Articular chondrocyte of knee joint (primary cell): ENCODE measurements around the gene NLRP6. TPM values are rescaled to one million over a fixed set of nuclear protein-coding genes. Genes with fewer than 3 reads are reported as not detected.

Experiments
- small RNA-seq: library from RNA; depleted of rRNA; stranded (forward); fragments of <200 nt; gene quantifications from one replicate; pipeline ENCODE3, GENCODE V24; 2012
- total RNA-seq: library from RNA; depleted of rRNA; stranded (reverse); fragments of >200 nt; gene quantifications from 2 replicates; pipeline ENCODE4 v1.2.3, GENCODE V29; 2012

NLRP6 gene
- total RNA-seq: not detected in 2 replicates

GRCh38 chr11:278001-278951 is at the start of gene NLRP6:
NLRP6 (plus strand) TSS chr11:278407; CDS start chr11:278570, 163 bp downstream.

GRCh38 chr11:235997-236773 is 42.0 kb upstream of the NLRP6 start, which contains the start of gene SIRT3:
SIRT3 (minus strand) TSS chr11:236342; CDS start chr11:236328, 14 bp downstream.

GRCh38 chr11:236774-237767 is 41.1 kb upstream of the NLRP6 start, which contains the start of gene PSMD13:
PSMD13 (plus strand) TSS chr11:236976; CDS start chr11:237050, 74 bp downstream.

GRCh38 chr11:288478-289397 is 10.5 kb downstream of the NLRP6 start, which contains the start of gene PGGHG:
PGGHG (plus strand) TSS chr11:289126; CDS start chr11:289817, 691 bp downstream.

GRCh38 chr11:299081-299891 is 21.1 kb downstream of the NLRP6 start, which contains the start of gene IFITM5:
IFITM5 (minus strand) TSS chr11:299526; CDS start chr11:299490, 36 bp downstream.

GRCh38 chr11:307766-308708 is 29.8 kb downstream of the NLRP6 start, which contains the start of gene IFITM2:
IFITM2 (plus strand) TSS chr11:307816; CDS start chr11:308193, 377 bp downstream.

GRCh38 chr11:313787-314553 is 35.8 kb downstream of the NLRP6 start, which contains the start of gene IFITM1:
IFITM1 (plus strand) TSS chr11:314040; CDS start chr11:314171, 131 bp downstream.

Small RNA genes lying within 50 kb of the gene (small RNA-seq; reads per million reads assigned to genes)
- not detected for gene AC136475.6

Other genes with a start within 250 kb of the NLRP6 start
- gene SCGB1C1, start 85.3 kb upstream of the NLRP6 start, total RNA-seq: not detected in 2 replicates
- gene BET1L, start 71.0 kb upstream of the NLRP6 start, total RNA-seq: 22.0 and 23.9 TPM in 2 replicates
- 103 and 136 TPM in 2 replicates for gene RIC8A, start 70.7 kb upstream of the NLRP6 start, total RNA-seq
- gene SIRT3, start 42.1 kb upstream of the NLRP6 start, total RNA-seq: 9.3 and 10.9 TPM in 2 replicates
- 97.3 and 112 TPM in 2 replicates for gene PSMD13, start 41.4 kb upstream of the NLRP6 start, total RNA-seq
- 7.0 and 11.0 TPM in 2 replicates for gene PGGHG, start 10.7 kb downstream of the NLRP6 start, total RNA-seq
- not detected in 2 replicates for gene IFITM5, start 21.1 kb downstream of the NLRP6 start, total RNA-seq
- gene IFITM2, start 29.4 kb downstream of the NLRP6 start, total RNA-seq: 63.3 and 122 TPM in 2 replicates
- 44.9 and 51.7 TPM in 2 replicates for gene IFITM1, start 35.6 kb downstream of the NLRP6 start, total RNA-seq
- 103 and 138 TPM in 2 replicates for gene IFITM3, start 42.5 kb downstream of the NLRP6 start, total RNA-seq
- 0.52 and 0.65 TPM in 2 replicates for gene B4GALNT4, start 91.1 kb downstream of the NLRP6 start, total RNA-seq
- 0.52 and 1.2 TPM in 2 replicates for gene PKP3, start 115.8 kb downstream of the NLRP6 start, total RNA-seq
- gene SIGIRR, start 136.6 kb downstream of the NLRP6 start, total RNA-seq: 14.0 and 19.3 TPM in 2 replicates
- not detected in 2 replicates for gene ANO9, start 163.6 kb downstream of the NLRP6 start, total RNA-seq
- gene PTDSS2, start 171.9 kb downstream of the NLRP6 start, total RNA-seq: 23.2 and 24.0 TPM in 2 replicates
- gene RNH1, start 228.8 kb downstream of the NLRP6 start, total RNA-seq: 292 and 316 TPM in 2 replicates